SK-MEL-5 (cell line): ENCODE measurements around the gene LTF. TPM values are rescaled to one million over a fixed set of nuclear protein-coding genes. Genes with fewer than 3 reads are reported as not detected.
"Not testable (repeated sequence)": the region's sequence is repeated elsewhere in the genome, so short reads cannot be mapped to it uniquely, and the experiment has no call there.

Experiments used
- DNase-seq: peaks from one replicate; pipeline ENCODE4 v3.0.0-alpha.2; 2016; ENCODE audit warnings: low read depth, low spot score
- in situ Hi-C: cut with HindIII; loops from 2 replicates; pipeline ENCODE4 v1.10.0; 2016; ENCODE audit warnings: low sequenced_read_pairs, high pct_unique_total_duplicates, low pct_unique_long_range_greater_than_20kb
- total RNA-seq: library from RNA; depleted of rRNA; stranded (reverse); fragments of >200 nt; shearing (Covaris generic); gene quantifications from 2 replicates; pipeline ENCODE4 v1.2.3, GENCODE V29; 2014

The LTF gene
- total RNA-seq, 1 experiment from 2014 or later = 0.11 TPM

GRCh38 chr3:46494491-46494890, 29.8 kb upstream of the LTF start:
- DNase-seq, in situ Hi-C loops: not testable (repeated sequence)

- DNase-seq = no peak
- in situ Hi-C loops = no loop called here
These were observed 28.3 kb upstream of the LTF start for GRCh38 chr3:46492890-46493547.

GRCh38 chr3:46491089-46492070, 26.7 kb upstream of the LTF start:
- in situ Hi-C loops = no loop called here
- DNase-seq = no peak

- in situ Hi-C loops = no loop called here
- DNase-seq = no peak
These were observed 25.8 kb upstream of the LTF start for GRCh38 chr3:46490338-46491084.

- no peak for DNase-seq
- in situ Hi-C loops = no loop called here
These were observed 25.2 kb upstream of the LTF start for GRCh38 chr3:46489875-46490274.

- in situ Hi-C loops = no loop called here
- no peak for DNase-seq
These were observed 24.7 kb upstream of the LTF start for GRCh38 chr3:46489381-46489780.

GRCh38 chr3:46488735-46489361, 24.1 kb upstream of the LTF start:
- in situ Hi-C loops = no loop called here
- peak; percentile 91 for DNase-seq

GRCh38 chr3:46485779-46486175, 21.1 kb upstream of the LTF start:
- DNase-seq = no peak
- in situ Hi-C loops = no loop called here

GRCh38 chr3:46484911-46485778, 20.4 kb upstream of the LTF start:
- in situ Hi-C loops = no loop called here

GRCh38 chr3:46484388-46484787, 19.7 kb upstream of the LTF start:
- DNase-seq = no peak
- in situ Hi-C loops = no loop called here

More at GRCh38 chr3:46484911-46485778, 20.4 kb upstream of the LTF start:
- no peak for DNase-seq

- DNase-seq = peak; percentile 23
- in situ Hi-C loops = no loop called here
These were observed 19.1 kb upstream of the LTF start for GRCh38 chr3:46483825-46484224.

- in situ Hi-C loops = no loop called here
- DNase-seq = no peak
These were observed 18.1 kb upstream of the LTF start for GRCh38 chr3:46482632-46483350.

GRCh38 chr3:46481636-46482035, 16.9 kb upstream of the LTF start:
- DNase-seq = no peak
- in situ Hi-C loops = no loop called here

GRCh38 chr3:46480491-46481195, 15.9 kb upstream of the LTF start:
- in situ Hi-C loops = no loop called here
- DNase-seq = peak; percentile 85

- no peak for DNase-seq
- in situ Hi-C loops = no loop called here
These were observed 15.0 kb upstream of the LTF start for GRCh38 chr3:46479696-46480095.

- DNase-seq = no peak
- in situ Hi-C loops = no loop called here
These were observed 14.3 kb upstream of the LTF start for GRCh38 chr3:46479021-46479420.
